Left renal cortex interstitium (tissue), 4 donors: ENCODE measurements around the gene GRK5. TPM values are rescaled to one million over a fixed set of nuclear protein-coding genes. Genes with fewer than 3 reads are reported as not detected.
"Not testable (repeated sequence)": the region's sequence is repeated elsewhere in the genome, so short reads cannot be mapped to it uniquely, and the experiment has no call there.

Source experiments
- DNase-seq, 4 donors: peaks; one replicate each; pipeline ENCODE4 v3.0.0-alpha.2; 2013; ENCODE audit warnings: low read depth in 4 of 4, low spot score in 2 of 4, missing footprints in 1 of 4
- polyA plus RNA-seq, 4 donors: library from polyadenylated mRNA; unstranded; fragments of 120-200 nt; gene quantifications; one replicate each; pipeline ENCODE4 v1.2.1, GENCODE V29; 2013; ENCODE audit not compliant: insufficient read length in 4 of 4

GRK5 gene
- polyA plus RNA-seq, 4 donors: 15.0 to 17.4 (median 16.4) TPM

DNA sequence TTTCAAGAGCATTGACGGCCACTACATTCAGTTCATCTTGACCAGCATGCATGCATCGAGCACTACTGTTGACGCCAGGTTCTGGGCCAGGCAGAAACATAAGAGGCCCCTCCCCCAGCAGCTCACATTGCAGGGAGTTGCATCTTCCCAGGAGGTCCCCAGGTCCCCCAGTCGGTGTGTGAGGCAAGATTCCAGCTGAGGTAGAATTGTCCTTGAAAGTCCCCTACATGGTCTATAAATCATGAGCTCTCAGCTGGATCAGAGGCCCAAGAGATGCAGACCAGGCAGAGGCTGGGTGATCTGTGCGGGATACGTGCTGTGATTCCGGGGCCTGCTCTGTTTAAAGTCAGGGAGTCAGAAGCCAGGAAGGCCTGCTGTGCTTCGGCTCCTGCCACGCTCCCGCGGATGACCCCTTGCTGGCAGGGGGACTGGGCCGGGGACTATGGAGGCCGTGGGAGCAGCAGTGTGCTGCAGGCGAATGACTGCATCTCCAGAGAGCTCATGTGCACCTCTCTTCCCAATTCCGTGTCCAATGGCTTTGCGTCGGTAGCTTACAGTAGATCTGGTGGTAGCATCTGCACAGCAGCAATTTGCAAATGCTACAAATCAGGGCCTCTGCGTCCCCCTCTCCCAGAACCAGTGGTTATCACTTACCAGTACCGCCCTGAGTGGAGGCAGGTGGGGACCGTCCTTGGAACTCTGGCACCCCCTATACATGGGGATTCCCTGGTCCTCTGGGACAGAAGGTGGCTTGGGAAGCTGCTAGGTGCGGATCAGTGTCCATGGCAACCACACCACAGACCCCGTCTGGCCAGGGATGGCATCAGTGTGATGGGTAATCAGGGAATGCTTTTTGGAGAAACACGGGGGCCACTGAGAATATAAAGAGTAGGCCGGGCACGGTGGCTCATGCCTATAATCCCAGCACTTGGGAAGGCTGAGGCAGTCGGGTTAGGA, 241.5 kb downstream of the GRK5 start:
- DNase-seq: no peak

DNA sequence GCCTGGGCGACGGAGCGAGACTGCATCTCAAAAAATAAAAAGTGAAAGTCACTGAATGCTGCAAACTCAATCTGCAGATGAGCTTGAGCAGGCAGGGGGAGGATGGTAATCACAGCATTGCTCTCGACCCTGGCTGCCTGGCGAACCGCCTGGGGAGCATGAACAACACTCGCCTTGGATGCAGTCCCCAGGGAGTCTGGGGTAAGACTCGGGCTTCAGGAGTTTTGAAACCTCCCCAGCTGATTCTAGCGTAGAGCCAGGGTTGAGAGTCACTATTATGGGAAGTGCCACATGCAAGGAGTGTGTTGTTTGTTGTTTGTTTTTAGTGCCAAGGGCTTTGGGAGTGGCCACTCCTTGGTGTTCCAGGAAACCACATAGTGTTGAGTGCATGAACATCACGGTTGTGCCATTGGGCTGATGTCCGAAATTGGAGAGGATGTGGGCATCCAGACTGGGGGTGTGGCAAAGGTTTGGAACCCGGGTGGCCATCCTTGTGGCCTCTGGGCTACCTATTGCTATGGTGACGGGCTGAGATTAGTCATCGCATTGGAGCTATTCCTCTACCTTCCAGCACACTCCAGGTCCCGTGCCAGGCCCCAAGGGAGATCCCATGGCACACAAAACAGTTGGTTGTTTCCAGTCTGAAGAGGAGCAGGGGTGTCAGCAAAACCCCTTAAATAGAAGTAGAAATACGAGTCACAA, 242.5 kb downstream of the GRK5 start:
- no peak for DNase-seq

DNA sequence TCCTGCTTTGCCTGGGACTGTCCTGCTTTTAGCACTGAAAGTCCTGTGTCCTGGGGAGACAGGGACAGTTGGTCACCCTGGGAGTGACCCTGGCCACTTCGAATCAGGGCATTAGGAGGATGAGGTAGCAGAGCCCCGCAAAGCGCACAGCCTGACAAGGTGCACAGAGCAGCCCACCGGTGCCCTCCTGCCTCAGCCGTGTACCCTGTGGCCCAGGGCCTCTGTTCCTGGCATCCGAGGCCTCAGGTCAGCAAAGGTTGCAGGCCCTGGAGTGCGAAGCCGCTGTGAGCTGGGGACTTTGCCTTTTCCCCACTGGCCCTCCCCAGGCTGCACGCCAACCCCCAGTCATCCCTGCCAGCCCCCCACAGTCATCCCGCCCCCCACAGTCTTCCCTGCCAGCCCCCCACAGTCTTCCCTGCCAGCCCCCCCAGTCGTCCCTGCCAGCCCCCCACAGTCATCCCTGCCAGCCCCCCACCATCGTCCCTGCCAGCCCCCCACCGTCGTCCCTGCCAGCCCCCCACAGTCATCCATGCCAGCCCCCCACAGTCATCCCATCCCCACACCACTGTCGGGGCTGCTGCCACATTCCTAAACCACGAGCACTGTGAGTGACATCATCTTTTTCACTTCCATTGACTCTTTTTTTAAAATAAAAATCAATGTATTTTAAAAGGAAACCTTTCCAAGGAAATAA, 243.4 kb downstream of the GRK5 start:
- no peak for DNase-seq

GRCh38 chr10:119451300-119451896, 244.0 kb downstream of the GRK5 start:
- no peak for DNase-seq

DNA sequence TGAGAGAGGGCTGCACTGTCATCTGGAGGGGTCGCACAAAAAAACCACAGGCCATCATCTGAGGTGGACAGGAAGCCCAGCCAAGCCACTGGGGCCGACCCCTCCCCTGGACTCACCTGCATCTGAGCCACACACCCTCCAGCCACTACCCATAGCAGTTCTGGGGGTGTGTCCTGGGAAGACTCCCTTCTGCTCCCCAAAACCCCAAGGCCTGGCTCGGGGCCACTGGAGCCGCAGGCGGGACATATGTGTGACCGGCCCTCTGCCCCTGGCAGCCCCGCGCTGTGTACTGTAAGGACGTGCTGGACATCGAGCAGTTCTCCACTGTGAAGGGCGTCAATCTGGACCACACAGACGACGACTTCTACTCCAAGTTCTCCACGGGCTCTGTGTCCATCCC, 245.0 kb downstream of the GRK5 start:
- DNase-seq: no peak

DNA sequence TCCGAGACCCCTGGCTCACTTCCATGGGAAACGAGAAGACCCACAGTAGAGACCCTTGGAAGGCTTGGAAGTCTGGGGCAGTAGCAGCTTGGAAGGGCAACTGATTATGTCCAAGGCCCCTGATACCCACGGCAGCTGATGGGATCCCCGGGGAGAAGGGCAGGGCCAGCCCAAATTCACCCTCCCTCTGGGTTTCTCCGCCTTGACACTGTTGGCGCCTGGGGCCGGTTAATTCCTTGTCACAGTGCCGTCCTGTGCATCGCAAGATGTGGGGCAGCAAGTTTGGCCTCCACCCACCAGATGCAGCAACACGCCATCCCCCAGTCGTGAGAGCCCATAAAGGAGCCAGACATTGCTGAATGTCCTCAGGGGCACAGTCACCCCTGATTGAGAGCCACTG, 245.9 kb downstream of the GRK5 start:
- DNase-seq: no peak

DNA sequence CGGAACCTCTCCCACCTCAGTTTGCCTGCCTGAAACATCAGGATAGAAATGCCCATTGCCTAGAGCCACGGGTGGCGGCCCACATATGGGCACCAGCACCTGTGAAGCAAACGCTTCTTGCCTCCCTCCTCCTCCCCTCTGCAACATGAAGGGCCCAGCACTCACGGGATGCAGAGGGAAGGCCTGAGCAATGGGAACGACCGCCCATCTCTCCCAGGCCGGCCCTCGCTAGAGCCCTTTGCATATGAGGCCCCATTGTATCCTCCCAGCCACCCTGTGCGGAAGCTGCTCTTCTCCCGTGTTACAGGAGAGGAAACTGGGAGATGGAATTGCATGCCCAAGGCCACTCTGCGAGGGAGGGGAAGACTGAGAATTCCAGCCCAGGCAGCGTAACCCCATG, 246.9 kb downstream of the GRK5 start:
- DNase-seq: no peak

DNA sequence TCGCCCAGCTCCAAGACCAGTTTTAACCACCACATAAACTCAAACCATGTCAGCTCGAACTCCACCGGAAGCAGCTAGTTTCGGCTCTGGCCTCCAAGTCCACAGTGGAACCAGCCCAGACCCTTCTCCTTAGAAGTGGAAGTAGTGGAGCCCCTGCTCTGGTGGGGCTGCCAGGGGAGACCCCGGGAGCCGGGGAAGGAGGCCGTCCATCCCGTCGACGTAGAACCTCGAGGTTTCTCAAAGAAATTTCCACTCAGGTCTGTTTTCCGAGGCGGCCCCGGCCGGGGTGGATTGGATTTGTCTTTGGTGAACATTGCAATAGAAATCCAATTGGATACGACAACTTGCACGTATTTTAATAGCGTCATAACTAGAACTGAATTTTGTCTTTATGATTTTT, 247.6 kb downstream of the GRK5 start:
- DNase-seq: no peak

DNA sequence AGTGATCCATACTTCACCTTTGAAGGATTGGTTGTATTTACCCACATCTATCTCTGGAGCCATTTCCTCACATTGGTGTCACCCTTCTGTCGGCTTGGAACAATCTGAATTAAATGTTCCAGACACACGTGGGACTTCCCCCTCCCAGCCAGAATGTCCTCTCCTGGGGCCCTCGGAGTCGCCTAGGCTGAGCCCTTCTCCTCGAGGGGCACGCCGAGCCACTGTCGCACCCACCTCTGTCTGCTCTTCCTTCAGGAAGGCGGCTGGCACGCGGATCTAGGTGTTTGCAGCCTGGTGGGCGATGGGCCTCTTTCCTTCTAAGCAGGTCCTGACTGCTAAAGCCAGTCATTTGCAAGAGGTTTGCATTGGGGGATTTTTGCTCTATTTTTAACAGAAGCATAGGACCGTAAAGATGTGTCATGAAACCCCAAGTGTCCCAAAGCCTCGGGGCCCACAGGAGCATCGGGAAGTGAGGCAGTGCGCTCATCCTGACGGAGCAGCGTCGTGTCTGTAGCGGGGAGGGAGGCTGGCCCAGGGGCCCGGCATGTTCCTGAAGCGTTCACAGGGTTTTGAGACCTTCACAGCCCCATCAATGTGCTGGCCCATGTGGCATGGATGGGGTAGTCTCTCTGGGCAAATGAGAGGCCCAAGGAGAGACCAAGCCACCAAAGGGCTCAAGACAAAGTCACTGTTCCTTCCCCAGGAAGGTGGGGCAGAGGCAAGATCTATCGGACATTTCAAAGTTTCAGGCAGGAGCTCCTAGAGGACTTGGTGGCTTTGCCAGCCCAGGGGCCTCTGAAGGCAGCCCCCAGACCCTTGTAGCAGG, 248.5 kb downstream of the GRK5 start:
- no peak for DNase-seq

DNA sequence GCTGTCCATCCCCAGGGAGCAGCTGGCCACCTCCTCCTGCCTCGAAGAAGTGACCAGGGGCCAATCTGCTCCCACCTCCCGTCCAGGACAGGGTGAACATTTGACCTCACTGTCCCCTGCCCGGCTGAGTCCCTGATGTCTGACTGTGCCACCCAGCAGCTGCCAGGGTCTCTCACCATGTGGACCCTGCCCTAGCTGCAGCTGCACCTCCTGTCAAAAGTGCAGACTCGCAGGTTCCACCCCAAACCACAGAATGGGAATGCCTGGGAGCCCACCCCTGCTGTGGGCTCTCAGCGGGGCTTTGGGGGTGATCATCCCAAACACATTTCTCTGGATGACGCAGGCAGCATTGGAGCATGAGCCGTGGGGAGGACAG, 249.1 kb downstream of the GRK5 start:
- DNase-seq: no peak

DNA sequence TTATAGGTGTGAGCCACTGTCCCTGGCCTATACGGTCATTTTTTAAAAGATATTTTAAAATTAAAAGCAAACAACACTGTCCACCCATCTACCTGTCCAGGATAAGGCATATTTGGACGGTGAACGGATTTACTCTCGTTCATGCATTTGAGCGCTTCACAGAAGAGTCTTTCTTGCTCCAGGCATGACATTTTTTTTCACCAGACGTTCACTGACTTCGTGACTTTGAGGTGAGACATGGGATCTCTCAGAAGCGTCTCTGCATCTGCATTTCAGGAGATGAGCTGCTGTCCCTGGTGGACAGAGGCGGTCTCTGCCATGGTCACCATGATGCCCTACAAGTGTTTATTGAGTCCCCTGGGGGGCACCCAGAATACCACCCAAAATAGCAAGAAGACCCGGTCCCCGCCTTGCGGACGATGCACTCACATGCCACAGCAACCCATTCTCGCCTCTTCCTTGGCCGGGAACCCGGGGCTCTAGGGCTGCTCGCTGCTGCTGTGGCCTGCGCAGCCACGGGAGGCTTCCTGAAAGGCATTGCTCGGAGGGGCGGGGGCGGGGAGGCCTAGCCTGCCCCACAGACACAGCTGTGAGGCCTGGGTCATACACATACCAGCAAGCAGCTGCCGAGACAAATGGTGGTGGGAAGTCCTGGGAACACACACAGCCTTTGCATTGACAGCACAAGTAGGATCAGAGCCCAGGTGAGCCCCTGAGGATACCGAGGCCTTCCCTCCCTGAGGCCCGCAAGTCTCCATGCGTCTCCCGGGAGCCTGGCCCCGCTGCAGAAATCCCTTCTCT, 250.8 kb downstream of the GRK5 start:
- no peak for DNase-seq

DNA sequence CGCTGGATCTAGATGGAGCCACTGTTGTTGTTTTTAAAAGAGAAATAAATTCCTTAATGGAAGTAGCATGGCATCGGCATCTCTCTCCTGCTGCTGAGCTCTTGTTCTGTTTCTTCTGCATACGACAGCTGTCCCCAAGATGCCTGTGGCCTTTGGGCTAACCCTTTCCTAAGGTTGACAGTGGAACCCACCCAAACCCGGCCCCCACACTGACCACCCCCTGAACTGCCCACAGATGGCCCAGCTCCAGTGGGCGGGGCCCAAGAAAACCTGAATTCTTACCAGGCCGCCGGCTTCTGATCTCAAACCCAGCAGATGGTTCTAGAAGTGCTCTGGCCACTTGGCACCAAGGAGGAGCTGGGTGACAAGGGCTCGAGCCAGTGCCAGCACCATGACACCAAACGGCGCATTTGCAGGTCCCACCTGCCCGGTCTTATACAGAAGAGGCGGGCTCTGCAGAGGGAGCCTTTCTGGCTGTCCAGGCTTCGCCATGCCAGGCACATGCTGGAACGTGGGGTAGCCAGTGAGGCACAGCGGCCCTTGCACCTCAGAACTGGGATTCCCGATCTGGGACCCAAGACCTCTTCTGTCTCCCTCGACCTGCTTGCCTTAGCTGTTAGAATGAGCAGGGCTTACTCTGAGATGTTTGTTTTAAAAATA, 252.4 kb downstream of the GRK5 start:
- no peak for DNase-seq

- no peak for DNase-seq
Measured at GRCh38 chr10:119460369-119461195, 253.2 kb downstream of the GRK5 start.

DNA sequence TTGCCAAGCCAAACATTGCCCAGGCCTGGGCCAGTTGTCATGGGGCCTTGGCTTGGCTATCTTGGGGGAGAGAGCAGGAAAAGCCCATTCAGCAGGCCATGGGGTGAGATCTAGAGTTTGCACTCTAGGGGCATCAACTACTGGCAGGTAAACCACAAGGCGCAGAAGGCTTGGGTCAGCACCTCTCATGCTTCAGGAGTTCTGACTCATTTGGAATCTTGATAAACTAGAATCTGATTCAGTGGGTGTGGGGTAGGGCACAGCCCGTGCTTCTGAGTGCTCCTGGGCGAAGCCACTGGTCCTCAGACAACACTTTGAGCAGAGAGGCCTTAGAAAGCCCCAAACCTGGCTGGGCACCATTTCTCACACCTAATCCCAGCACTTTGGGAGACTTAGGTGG, 254.0 kb downstream of the GRK5 start:
- DNase-seq: no peak

- no peak for DNase-seq
Measured at GRCh38 chr10:119461923-119462322, 254.6 kb downstream of the GRK5 start.

- DNase-seq: no peak
Measured at GRCh38 chr10:119462773-119463172, 255.4 kb downstream of the GRK5 start.

GRCh38 chr10:119463195-119463594, 255.8 kb downstream of the GRK5 start:
- not testable (repeated sequence) for DNase-seq

DNA sequence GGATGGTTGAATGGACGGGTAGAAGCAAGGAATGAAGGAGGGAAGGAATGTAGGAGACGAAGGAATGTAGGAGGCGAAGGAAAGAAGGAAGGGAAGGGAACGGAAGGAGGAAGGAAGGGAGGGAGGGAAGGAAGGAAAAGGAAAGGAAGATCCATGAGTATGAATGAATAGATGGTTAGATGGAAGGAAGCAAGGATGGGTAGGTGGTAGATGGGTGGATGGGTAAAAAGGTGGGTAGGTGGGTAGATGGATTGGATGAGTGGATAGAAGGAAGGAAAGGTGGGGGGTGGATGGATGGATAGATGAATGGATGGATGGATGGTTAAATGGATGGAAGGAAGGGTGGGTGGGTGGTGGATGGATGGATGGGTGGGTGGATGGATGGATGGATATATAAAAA, 257.7 kb downstream of the GRK5 start:
- DNase-seq: no peak
